NCI-H345 treated with DMSO at 0.1 percent for 48 hours (cell line): Measurements from ENCODE around the gene PLS1.
"Not testable (repeated sequence)": the region's sequence is repeated elsewhere in the genome, so short reads cannot be mapped to it uniquely, and the experiment has no call there.

ENCODE experiments used
- DNase-seq: peaks from one replicate; lab custom pipeline; 2025; ENCODE audit not compliant: unreplicated experiment; lab: John Stamatoyannopoulos, UW

The PLS1 gene

DNA sequence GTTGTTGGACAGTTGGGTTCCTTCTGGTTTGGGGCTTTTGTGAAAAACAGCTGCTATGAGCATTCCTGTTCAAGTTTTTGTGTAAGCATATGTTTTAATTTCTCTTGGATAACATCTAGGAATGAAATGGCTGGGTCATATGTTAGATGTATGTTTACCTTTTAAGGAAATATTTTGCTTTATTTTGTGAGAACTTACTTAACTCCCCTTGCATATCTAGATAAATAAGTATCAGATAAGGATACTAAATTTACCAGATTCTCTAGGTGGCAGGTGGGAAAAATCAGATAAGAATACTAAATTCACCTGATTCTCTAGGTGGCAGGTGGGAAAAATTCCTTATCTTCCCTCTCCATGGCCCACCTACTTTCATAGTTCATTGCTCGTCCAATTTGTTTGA is 1.1 kb upstream of the PLS1 start:
- DNase-seq, result no peak

GRCh38 chr3:142595581-142595950 is 627 bp upstream of the PLS1 start:
- DNase-seq, result no peak

DNA sequence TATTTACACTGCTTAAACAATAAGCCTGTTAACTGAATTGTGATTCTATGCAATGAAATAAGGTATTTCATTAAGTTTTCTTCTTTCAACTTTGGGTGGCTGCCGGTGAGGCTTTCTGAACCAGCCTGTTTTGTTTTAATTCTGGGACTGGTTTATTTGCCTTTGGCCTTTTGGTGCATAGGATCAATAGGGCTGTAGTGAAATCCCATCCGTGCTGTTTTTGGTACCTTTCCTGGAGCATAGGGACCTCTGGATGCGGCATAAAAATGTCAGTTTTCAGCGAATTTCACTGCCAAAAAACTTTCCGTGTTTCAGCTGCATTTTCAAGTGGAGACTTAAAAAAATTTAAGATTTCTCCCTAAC is 514 bp downstream of the PLS1 start:
- DNase-seq, result no peak

DNA sequence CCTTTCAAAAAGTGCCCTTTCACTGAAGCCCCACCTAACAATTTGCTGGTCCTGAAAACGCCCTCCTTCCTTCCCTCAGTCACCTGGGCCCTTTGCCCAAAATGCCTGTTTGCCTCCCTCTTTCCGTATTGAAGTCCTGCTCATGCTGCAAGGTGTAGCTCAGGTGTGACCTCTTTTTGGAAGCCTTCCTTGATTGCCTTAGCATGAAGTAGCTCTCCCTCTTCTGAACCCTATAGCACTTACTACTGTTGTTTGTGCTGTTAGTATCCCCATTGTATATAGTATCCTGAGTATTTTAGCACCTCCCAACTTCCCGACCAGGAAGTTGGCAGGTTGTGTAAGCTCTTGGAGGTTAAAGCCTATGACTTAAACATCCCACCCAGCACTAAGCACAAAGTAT is 1.7 kb downstream of the PLS1 start:
- DNase-seq, result no peak

- no peak for DNase-seq
These were observed 5.5 kb downstream of the PLS1 start for GRCh38 chr3:142601713-142602112.

DNA sequence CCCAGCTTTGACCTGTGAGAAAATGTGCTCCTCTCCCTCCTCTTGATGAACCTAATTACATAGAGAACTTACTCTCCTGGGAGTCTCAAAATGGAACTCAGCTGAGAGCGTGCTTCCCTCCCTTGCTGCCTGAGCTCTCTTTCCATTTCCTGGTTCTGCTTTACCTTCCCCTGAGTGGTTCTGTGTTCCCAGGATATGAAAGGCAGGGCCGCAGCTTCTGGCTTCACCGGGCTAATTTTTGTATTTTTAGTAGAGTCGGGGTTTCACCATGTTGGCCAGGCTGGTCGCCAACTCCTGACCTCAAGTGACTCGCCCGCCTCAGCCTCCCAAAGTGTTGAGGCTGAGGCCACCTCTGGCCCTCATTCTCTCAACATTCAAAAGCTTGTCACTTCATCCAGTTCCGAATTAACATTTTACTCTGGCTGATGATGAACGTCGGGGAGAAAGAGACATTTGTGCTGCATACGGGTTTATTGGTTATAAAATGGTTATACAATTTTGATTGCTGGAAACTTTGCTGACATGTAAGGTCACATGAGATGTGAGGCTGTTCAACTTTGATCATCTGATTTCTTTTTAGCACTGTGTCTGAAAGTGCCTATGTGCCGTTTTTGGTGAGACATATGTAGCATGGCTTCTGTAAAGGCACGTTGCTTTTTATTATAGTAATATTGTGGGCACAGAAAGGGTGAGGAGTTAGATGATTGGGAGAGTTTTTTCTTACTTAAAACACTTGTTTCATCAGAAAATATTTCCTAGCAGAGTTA is 6.6 kb downstream of the PLS1 start:
- DNase-seq, result no peak

DNA sequence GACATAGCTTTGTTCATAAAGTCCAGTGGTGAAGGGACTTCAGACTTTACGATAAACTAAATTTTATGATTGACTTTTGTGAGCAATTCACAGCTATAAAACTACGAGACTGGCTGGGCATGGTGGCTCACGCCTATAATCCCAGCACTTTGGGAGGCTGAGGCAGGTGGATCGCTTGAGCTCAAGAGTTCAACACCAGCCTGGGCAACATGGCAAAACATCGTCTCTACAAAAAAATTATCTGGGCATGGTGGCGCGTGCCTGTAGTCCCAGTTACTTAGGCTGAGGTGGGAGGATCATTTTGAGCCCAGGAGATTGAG is 7.2 kb downstream of the PLS1 start:
- not testable (repeated sequence) for DNase-seq

DNA sequence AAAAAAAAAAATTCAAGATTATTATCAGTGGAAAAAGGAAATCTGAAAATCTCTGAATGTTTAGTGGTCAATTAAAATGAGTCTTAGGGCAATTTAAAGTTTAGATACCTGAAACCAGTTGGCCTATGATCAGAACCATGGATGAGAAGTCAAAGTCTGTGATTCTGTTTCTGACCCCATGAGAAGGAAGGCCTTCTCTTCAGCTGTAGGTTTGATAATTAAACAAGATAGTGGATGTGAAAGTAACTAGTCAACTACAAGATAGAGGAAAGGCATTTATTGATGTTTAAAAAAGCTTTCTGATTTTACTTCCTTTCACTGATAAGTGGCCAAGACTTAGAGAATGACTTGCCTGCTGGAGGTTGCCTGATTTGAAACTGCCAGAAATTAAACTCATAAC is 8.7 kb downstream of the PLS1 start:
- no peak for DNase-seq

- no peak for DNase-seq
These were observed 12.4 kb downstream of the PLS1 start for GRCh38 chr3:142608631-142609030.

DNA sequence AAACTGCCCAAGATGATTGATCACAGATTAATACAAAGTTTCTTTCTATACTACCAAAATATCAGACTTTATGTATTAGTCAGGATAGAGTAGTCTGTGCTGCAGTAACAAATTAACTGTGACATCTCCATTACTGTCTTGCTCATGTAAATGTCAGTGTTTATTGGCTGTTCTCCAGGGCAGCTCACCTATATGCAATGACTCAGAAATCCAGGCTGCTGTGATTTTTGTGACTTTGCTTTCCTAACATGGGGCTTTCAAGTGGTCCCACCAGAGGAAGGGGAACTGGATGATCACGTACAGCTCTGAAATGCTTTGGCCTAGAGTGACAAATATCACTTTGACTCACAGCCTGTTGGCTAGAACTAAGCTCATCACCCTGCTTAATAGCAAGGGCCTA is 12.9 kb downstream of the PLS1 start:
- no peak for DNase-seq

GRCh38 chr3:142611206-142611605 is 15.0 kb downstream of the PLS1 start:
- DNase-seq, result no peak

- DNase-seq, result no peak
These were observed 17.3 kb downstream of the PLS1 start for GRCh38 chr3:142613491-142613890.

- DNase-seq, result no peak
These were observed 17.9 kb downstream of the PLS1 start for GRCh38 chr3:142614059-142614626.

DNA sequence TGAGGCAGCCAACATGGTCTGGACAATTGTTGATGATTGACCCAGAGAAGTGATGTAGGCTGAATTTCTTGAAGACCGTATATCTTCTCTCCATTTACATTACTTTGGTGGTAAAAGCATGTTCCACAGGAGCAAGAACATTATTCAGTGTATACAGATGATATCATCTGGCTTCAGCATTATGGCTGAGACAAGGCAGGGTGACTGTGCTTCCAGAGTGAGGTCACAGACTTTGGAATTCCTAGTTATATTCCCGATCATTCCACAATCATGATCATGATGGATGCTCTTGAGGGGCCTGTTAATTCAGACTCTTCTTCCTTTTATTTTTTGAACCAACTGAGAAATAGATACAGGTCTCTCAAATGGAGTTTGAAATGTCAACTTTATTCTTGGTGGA is 19.0 kb downstream of the PLS1 start:
- DNase-seq, result no peak

DNA sequence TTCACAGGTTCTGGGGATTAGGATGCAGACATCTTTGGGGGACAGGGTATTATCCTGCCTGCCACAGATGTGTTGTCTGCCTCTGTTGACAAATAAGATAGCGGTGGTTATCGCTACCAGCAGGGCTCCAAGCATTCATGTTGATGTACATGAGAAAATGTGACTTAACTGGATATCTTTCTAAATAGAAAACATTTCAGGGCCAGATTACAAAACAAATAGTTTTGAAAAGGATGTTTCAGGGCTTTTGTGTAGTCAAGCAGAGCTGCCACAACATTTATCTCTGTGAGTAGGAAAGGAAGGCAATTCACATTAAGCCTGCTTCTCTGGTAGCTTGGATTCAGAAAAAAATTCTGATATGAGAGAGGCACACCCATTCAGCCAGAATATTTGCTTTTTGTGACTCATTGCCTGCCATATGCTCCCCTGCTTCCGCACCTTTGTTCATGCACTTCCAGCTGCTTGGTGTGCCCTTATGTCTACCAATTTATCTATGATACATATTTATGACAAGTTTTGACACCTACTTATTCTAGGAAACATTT is 22.8 kb downstream of the PLS1 start:
- peak; percentile 67 for DNase-seq

DNA sequence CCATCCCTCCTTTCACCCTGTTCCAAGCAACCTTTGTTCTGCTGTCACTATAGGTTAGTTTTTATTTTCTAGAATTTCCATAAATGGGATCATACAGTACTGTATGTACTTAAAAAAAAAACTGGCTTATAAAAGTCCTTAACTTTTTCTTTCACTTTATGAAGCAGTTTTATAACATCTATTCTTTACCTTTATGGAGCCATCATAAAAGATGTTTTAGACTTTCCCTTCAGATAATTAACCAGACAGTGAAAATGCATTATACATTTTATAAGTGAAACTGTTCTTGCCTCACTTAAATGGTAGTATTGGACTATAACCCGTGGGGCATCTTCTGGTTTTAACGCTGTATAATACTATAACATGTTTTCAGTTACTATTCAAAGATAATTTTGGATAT is 26.2 kb downstream of the PLS1 start:
- DNase-seq, result no peak

- DNase-seq, result no peak
These were observed 27.0 kb downstream of the PLS1 start for GRCh38 chr3:142623194-142623593.

DNA sequence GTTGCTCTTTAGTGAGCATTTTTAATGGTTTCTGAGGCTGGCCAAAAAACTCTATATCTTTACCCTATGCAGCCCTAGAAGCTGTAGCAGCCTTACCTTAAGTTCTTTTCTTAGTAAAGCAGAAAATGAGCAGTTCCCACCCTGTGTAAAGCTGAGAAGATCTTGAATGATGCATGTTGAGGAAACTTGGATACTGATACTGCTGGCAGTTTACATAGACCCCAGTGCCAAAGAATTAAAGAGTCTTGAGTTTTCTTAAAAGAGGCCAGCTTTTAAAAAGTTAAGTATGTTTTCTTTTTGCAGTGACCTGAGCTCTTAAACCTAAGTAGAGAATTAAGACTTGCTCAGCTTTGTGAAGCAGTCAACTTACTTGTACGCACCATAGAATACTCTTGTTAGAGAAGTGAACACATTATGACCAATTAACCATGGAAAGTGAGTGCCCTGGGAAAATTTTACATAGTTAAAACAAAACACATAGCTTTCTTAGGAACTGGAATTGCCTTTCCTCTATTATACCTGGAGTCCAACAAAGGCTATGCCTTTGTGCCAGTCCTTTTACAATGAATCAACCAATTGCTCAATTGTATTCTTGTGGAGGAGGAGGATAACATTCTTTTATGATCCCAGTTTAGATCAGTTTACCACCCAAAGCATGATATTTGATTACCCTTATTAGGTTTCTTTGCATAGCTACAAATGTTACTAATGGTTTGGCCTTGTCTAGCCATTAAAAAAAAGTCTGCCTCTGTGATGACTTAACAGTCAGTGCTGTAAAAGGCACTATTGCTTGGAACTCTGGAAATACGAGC is 28.4 kb downstream of the PLS1 start:
- no peak for DNase-seq

DNA sequence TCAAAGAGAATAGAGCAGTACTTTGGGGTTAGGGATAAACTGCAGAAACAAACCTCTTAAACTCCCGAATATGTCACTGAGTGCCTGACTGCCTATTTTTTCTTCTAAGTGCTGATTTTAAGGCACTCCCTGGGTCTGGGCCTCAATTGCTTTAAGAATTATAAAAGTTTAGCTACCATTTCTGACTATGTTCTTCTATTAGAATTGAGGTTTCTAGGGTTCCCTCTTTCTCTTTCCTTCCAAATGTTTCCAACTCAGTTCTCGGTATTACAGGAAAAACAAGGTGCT is 28.9 kb downstream of the PLS1 start:
- DNase-seq, result no peak

- DNase-seq, result no peak
These were observed 30.8 kb downstream of the PLS1 start for GRCh38 chr3:142626971-142627370.

- no peak for DNase-seq
These were observed 32.6 kb downstream of the PLS1 start for GRCh38 chr3:142628801-142629200.

DNA sequence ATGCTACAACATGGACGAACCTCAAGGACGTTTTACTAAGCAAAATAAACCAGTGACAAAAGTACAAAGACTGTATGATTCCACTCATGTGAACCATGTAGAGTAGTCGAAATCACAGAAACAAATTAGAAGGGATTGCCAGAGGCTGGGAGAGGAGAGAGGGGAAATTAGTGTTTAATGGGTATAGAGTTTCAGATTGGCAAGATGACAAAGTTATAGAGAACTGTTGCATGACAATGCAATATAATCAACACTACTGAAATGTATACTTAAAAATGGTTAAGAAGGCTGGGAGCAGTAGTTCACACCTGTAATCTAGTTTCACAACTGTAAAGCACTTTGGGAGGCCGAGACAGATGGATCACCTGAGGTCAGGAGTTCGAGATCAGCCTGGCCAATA is 36.9 kb downstream of the PLS1 start:
- DNase-seq, result no peak
